Activated naive CD4-positive, alpha-beta T cell treated with anti-CD3 and anti-CD28 coated beads for 36 hours (primary cell): ENCODE measurements around the gene DHH. TPM values are rescaled to one million over a fixed set of nuclear protein-coding genes. Genes with fewer than 3 reads are reported as not detected.
"Not testable (repeated sequence)": the region's sequence is repeated elsewhere in the genome, so short reads cannot be mapped to it uniquely, and the experiment has no call there.

Experiments used
- CTCF ChIA-PET: fragments of 350-600 bp; sonication (Branson Sonifier 250); formaldehyde crosslinking; loops from one replicate; lab custom pipeline; 2021; ENCODE audit warnings: antibody characterized with exemption; lab: Charles Lee
- DNase-seq: peaks from one replicate; pipeline ENCODE4 v3.0.0-alpha.2; 2020
- H3K27ac Mint-ChIP-seq: one replicate; pipeline ENCODE4 v1.8.0; 2021; ENCODE audit warnings: mild to moderate bottlenecking, mixed read lengths
- H3K27me3 Mint-ChIP-seq: one replicate; pipeline ENCODE4 v1.8.0; 2021; ENCODE audit warnings: low read depth, mixed read lengths
- H3K36me3 Mint-ChIP-seq: one replicate; pipeline ENCODE4 v1.8.0; 2021; ENCODE audit warnings: low read depth, mixed read lengths
- H3K4me1 Mint-ChIP-seq: one replicate; pipeline ENCODE4 v1.8.0; 2021; ENCODE audit warnings: low read depth, mixed read lengths
- H3K4me3 Mint-ChIP-seq: one replicate; pipeline ENCODE4 v1.8.0; 2021; ENCODE audit warnings: mild to moderate bottlenecking, moderate library complexity, mixed read lengths
- H3K9me3 Mint-ChIP-seq: one replicate; pipeline ENCODE4 v1.8.0; 2021; ENCODE audit warnings: mixed read lengths
- intact Hi-C: fragments of 100-400 bp; cut with micrococcal nuclease; formaldehyde crosslinking; loops from one replicate; pipeline ENCODE4 v1.15.1; 2023
- total RNA-seq, 2 experiments: library from RNA; stranded (reverse); gene quantifications; one replicate each; pipeline ENCODE4 v1.2.3, GENCODE V29; 2021

Gene DHH
- total RNA-seq, 2 experiments from 2014 or later = 0.07 TPM; not detected in 1

GRCh38 chr12:49068879-49069506 lies 25.6 kb downstream of the DHH start:
- Mint-ChIP-seq H3K27ac (peak overlapping the region; percentile 76), H3K4me3 (peak overlapping the region; percentile 99), H3K4me1 (peaks cover 13% of the 10 kb centered on the region), H3K36me3 (peaks cover 13% of the 10 kb centered on the region), H3K9me3 (no peaks in the 10 kb centered on the region), H3K27me3 (no peaks in the 10 kb centered on the region)
- intact Hi-C loops = no loop called here
- CTCF ChIA-PET = interaction anchor here (0.7 to 1.8 kb wide), 7 partner anchors 10 to 215 kb away, joined by 3 to 11 read pairs (median 6); no protein-coding TSS in a partner anchor
- DNase-seq = no peak

GRCh38 chr12:49066120-49066519 lies 28.5 kb downstream of the DHH start:
- peak overlapping the region; percentile 35 for H3K27ac Mint-ChIP-seq
- intact Hi-C loops = no loop called here

GRCh38 chr12:49064767-49065152 lies 29.8 kb downstream of the DHH start:
- DNase-seq = no peak
- CTCF ChIA-PET = interaction anchor here (0.8 to 7.2 kb wide), 20 partner anchors 10 to 172 kb away, joined by 3 to 128 read pairs (median 5); partner anchors contain the start of genes DHH and LMBR1L
- no peak overlapping the region for H3K27ac Mint-ChIP-seq
- H3K4me1 Mint-ChIP-seq = peaks cover 23% of the 10 kb centered on the region
- no peaks in the 10 kb centered on the region for H3K9me3 Mint-ChIP-seq
- H3K36me3 Mint-ChIP-seq = peaks cover 13% of the 10 kb centered on the region
- intact Hi-C loops = loop anchor here (1.0 kb wide), 4 partner anchors 28 to 171 kb away; no protein-coding TSS in a partner anchor
- H3K4me3 Mint-ChIP-seq = no peak overlapping the region
- H3K27me3 Mint-ChIP-seq = no peaks in the 10 kb centered on the region

More at GRCh38 chr12:49066120-49066519, 28.5 kb downstream of the DHH start:
- H3K27me3 Mint-ChIP-seq = no peaks in the 10 kb centered on the region
- H3K9me3 Mint-ChIP-seq = no peaks in the 10 kb centered on the region
- CTCF ChIA-PET = interaction anchor here (0.5 to 7.2 kb wide), 9 partner anchors 9 to 224 kb away, joined by 3 to 128 read pairs (median 4); partner anchors contain the start of gene DHH
- no peak for DNase-seq
- peaks cover 26% of the 10 kb centered on the region for H3K4me1 Mint-ChIP-seq
- peaks cover 13% of the 10 kb centered on the region for H3K36me3 Mint-ChIP-seq
- H3K4me3 Mint-ChIP-seq = no peak overlapping the region

GRCh38 chr12:49061916-49062315 lies 32.7 kb downstream of the DHH start:
- intact Hi-C loops = loop anchor here (2.0 kb wide), 1 partner anchor 127 kb away; the partner anchor contains the start of gene TUBA1A
- Mint-ChIP-seq H3K4me3 (peak overlapping the region; percentile 91), H3K36me3 (peaks cover 12% of the 10 kb centered on the region), H3K4me1 (peaks cover 36% of the 10 kb centered on the region)
- not testable (repeated sequence) for DNase-seq, H3K27ac Mint-ChIP-seq, H3K9me3 Mint-ChIP-seq, H3K27me3 Mint-ChIP-seq
- CTCF ChIA-PET = interaction anchor here (1.6 to 7.2 kb wide), 3 partner anchors 25 to 42 kb away, joined by 3 to 128 read pairs (median 73); partner anchors contain the start of gene DHH

- DNase-seq = no peak
- intact Hi-C loops = loop anchor here (2.0 kb wide), 1 partner anchor 128 kb away; the partner anchor contains the start of gene TUBA1A
- CTCF ChIA-PET = interaction anchor here (7.2 kb wide), 1 partner anchor 26 kb away, joined by 128 read pairs; no protein-coding TSS in a partner anchor
- peaks cover 9% of the 10 kb centered on the region for H3K36me3 Mint-ChIP-seq
- no peaks in the 10 kb centered on the region for H3K9me3 Mint-ChIP-seq
- H3K27me3 Mint-ChIP-seq = no peaks in the 10 kb centered on the region
- peak overlapping the region; percentile 91 for H3K4me3 Mint-ChIP-seq
- H3K4me1 Mint-ChIP-seq = peaks cover 44% of the 10 kb centered on the region
- peak overlapping the region; percentile 96 for H3K27ac Mint-ChIP-seq
Observed at GRCh38 chr12:49061157-49061650, 33.4 kb downstream of the DHH start.

GRCh38 chr12:49060237-49061156 lies 34.1 kb downstream of the DHH start, which contains the start of gene KMT2D:
KMT2D (minus strand) TSS chr12:49060794; CDS start chr12:49055324, 5,470 bp downstream.
- peak; percentile 91 for DNase-seq
- CTCF ChIA-PET = interaction anchor here (1.8 to 1.9 kb wide), 2 partner anchors 28 to 38 kb away, joined by 5 to 11 read pairs; no protein-coding TSS in a partner anchor
- H3K27me3 Mint-ChIP-seq = no peaks in the 10 kb centered on the region
- peak within 1 kb of the TSS; percentile 93 for H3K4me3 Mint-ChIP-seq
- peak within 1 kb of the TSS; percentile 96 for H3K27ac Mint-ChIP-seq
- peaks cover 51% of the 10 kb centered on the region for H3K4me1 Mint-ChIP-seq
- H3K36me3 Mint-ChIP-seq = peaks cover 8% of the 10 kb centered on the region
- no peaks in the 10 kb centered on the region for H3K9me3 Mint-ChIP-seq
- intact Hi-C loops = loop anchor here (1.0 to 2.0 kb wide), 4 partner anchors 10 to 128 kb away; partner anchors contain the start of genes PRKAG1 and TUBA1A

- DNase-seq = peak; percentile 41
- Mint-ChIP-seq H3K9me3 (no peaks in the 10 kb centered on the region), H3K27ac (peak overlapping the region; percentile 90), H3K27me3 (no peaks in the 10 kb centered on the region), H3K4me3 (peak overlapping the region; percentile 93), H3K36me3 (peaks cover 13% of the 10 kb centered on the region), H3K4me1 (peaks cover 60% of the 10 kb centered on the region)
- intact Hi-C loops = loop anchor here (1.0 to 5.0 kb wide), 5 partner anchors 11 to 207 kb away; partner anchors contain the start of genes DDX23, PRKAG1 and TUBA1A
- CTCF ChIA-PET = interaction anchor here (0.9 to 2.4 kb wide), 5 partner anchors 10 to 39 kb away, joined by 3 to 11 read pairs (median 6); partner anchors contain the start of gene RHEBL1
Observed at GRCh38 chr12:49059299-49060171, 35.1 kb downstream of the DHH start.

GRCh38 chr12:49059045-49059298 lies 35.6 kb downstream of the DHH start:
- Mint-ChIP-seq H3K4me3 (peak overlapping the region; percentile 93), H3K4me1 (peaks cover 59% of the 10 kb centered on the region), H3K9me3 (no peaks in the 10 kb centered on the region), H3K27ac (peak overlapping the region; percentile 90), H3K27me3 (no peaks in the 10 kb centered on the region), H3K36me3 (peaks cover 10% of the 10 kb centered on the region)
- no peak for DNase-seq
- intact Hi-C loops = loop anchor here (5.0 kb wide), 1 partner anchor 207 kb away; the partner anchor contains the start of gene DDX23
- CTCF ChIA-PET = interaction anchor here (0.9 to 2.4 kb wide), 7 partner anchors 10 to 39 kb away, joined by 3 to 11 read pairs (median 6); partner anchors contain the start of gene RHEBL1

- Mint-ChIP-seq H3K36me3 (peaks cover 10% of the 10 kb centered on the region), H3K27me3 (no peaks in the 10 kb centered on the region), H3K4me1 (peaks cover 56% of the 10 kb centered on the region), H3K27ac (peak overlapping the region; percentile 90), H3K4me3 (peak overlapping the region; percentile 93), H3K9me3 (no peaks in the 10 kb centered on the region)
- DNase-seq = no peak
- CTCF ChIA-PET = interaction anchor here (0.9 to 2.4 kb wide), 7 partner anchors 11 to 41 kb away, joined by 3 to 11 read pairs (median 6); partner anchors contain the start of gene RHEBL1
- intact Hi-C loops = loop anchor here (5.0 kb wide), 1 partner anchor 206 kb away; the partner anchor contains the start of gene DDX23
Observed at GRCh38 chr12:49058366-49059044, 36.1 kb downstream of the DHH start.

GRCh38 chr12:49057888-49058287 lies 36.7 kb downstream of the DHH start:
- Mint-ChIP-seq H3K9me3 (no peaks in the 10 kb centered on the region), H3K27me3 (no peaks in the 10 kb centered on the region), H3K4me3 (peak overlapping the region; percentile 93), H3K4me1 (peaks cover 56% of the 10 kb centered on the region), H3K36me3 (peaks cover 11% of the 10 kb centered on the region), H3K27ac (peak overlapping the region; percentile 90)
- intact Hi-C loops = loop anchor here (2.0 to 5.0 kb wide), 2 partner anchors 61 to 206 kb away; partner anchors contain the start of gene DDX23
- CTCF ChIA-PET = interaction anchor here (1.0 to 2.4 kb wide), 4 partner anchors 14 to 41 kb away, joined by 3 to 11 read pairs (median 8); no protein-coding TSS in a partner anchor
- no peak for DNase-seq
